Bronchial epithelial cell (primary cell): Measurements from ENCODE around the gene GRIK4. TPM values are rescaled to one million over a fixed set of nuclear protein-coding genes. Genes with fewer than 3 reads are reported as not detected.

Source experiments
- DNase-seq: peaks from one replicate; pipeline ENCODE4 v3.0.0-alpha.2; 2010; ENCODE audit warnings: low read depth
- FAIRE-seq: peaks from 2 replicates; lab custom pipeline; 2011; peaks lifted over from hg19 to GRCh38; lab: Jason Lieb, UNC
- H3K27me3 ChIP-seq: 2 replicates; pipeline ENCODE4 v1.5.1; 2011; ENCODE audit warnings: low read length; ENCODE audit not compliant: control insufficient read depth, insufficient read depth
- H3K36me3 ChIP-seq: 2 replicates; pipeline ENCODE4 v1.5.1; 2011; ENCODE audit warnings: low read length; ENCODE audit not compliant: control insufficient read depth, insufficient read depth
- H3K4me3 ChIP-seq: 2 replicates; pipeline ENCODE4 v1.5.1; 2011; ENCODE audit warnings: mild to moderate bottlenecking, low read depth, low read length, control low read depth
- total RNA-seq: library from RNA; depleted of rRNA; stranded (reverse); fragments of >200 nt; gene quantifications from 2 replicates; pipeline ENCODE4 v1.2.1, GENCODE V29; 2014
- TF ChIP-seq, protein P1 (sequence below): IDR thresholded peaks from 2 replicates; pipeline ENCODE4 v1.5.1; 2011; ENCODE audit warnings: mild to moderate bottlenecking, moderate library complexity, low read length, control low read depth, inconsistent platforms; ENCODE audit not compliant: insufficient read depth, severe bottlenecking

Gene GRIK4
- total RNA-seq, 1 donor from 2014 or later, result not detected

DNA sequence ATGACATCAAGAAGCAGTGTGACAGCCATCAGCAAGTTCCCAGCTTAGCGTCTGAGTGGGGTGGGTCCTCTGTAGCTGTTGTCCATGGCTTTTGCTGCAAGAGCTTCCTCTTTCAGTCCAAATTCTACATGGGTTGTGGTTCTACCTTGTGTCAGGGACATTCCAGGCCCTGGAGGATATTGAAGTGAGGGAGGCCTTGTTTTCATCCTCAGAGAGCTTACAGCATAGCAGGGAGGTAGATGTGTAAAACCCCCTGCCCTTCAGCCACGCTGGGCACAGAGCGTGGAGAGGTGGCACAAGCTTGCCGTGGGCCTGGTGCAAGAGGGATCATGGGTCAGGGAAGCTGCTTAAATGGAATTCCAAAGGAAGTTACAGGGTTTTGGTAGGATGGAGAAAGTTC lies 93.9 kb downstream of the GRIK4 start:
- H3K36me3 ChIP-seq, result no peaks in the 10 kb centered on the region
- no peak overlapping the region for H3K4me3 ChIP-seq
- FAIRE-seq (no peak), DNase-seq (no peak)
- no peaks in the 10 kb centered on the region for H3K27me3 ChIP-seq
- TF ChIP-seq, protein P1, sequence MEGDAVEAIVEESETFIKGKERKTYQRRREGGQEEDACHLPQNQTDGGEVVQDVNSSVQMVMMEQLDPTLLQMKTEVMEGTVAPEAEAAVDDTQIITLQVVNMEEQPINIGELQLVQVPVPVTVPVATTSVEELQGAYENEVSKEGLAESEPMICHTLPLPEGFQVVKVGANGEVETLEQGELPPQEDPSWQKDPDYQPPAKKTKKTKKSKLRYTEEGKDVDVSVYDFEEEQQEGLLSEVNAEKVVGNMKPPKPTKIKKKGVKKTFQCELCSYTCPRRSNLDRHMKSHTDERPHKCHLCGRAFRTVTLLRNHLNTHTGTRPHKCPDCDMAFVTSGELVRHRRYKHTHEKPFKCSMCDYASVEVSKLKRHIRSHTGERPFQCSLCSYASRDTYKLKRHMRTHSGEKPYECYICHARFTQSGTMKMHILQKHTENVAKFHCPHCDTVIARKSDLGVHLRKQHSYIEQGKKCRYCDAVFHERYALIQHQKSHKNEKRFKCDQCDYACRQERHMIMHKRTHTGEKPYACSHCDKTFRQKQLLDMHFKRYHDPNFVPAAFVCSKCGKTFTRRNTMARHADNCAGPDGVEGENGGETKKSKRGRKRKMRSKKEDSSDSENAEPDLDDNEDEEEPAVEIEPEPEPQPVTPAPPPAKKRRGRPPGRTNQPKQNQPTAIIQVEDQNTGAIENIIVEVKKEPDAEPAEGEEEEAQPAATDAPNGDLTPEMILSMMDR, result no peak

DNA sequence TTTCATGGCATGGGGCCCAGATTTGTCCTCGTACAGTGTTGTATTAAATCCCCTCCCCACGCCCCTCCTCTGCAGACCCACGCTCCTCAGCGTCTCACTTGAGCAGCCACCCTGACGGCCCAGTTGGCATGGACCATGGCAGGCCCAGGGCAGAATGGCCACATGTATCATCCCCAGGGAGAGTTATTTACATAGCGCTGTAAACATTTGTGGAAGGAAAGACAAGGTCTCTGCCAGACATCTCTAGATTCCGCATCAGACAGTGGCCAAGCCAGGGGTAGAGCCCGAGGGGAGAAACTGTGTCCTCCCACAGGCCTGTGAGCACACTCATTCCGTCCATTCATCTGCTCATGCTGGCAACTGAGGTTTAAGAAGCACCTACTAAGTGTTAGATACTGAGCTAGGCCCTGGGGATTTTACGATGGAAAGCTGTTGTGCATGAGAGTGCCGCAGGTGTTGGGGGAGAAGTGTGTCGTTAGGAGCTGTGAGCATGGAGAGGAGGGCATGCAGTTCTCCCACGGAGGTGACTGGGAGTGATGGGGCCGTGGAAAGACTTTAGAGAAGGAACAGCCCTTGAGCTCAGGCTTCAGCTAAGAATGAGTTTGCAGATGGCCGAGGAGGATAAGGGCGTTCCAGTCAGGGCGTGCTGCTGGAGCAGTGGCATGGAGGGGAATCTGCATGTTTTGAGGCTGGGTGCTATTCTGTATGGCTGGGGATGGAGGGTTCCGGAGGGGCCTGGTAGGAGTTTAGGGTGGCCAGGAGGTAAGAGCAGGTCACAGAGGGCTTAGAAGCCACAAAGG lies 94.9 kb downstream of the GRIK4 start:
- no peaks in the 10 kb centered on the region for H3K27me3 ChIP-seq
- DNase-seq, result no peak
- no peak overlapping the region for H3K4me3 ChIP-seq
- no peaks in the 10 kb centered on the region for H3K36me3 ChIP-seq
- no peak for FAIRE-seq
- TF ChIP-seq, protein P1, result no peak

DNA sequence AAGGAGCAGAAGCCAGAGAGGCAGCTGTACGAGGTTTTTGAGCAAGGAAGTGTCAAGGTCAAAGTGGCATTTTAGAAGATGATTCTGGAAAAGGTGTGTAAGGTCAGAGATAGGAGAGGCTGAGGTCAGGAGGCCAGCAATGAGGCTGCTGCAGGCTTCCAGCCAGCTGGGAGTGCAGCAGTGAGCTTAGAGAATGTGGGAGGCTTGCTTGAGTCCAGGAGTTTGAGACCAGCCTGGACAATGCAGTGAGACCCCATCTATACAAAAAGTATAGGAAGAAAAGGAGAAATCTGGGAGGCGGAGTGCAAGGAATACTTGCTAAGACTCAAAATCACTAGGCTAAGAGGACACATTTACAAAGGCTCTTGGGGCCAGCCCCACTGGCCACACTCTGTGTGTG lies 96.5 kb downstream of the GRIK4 start:
- TF ChIP-seq, protein P1, result no peak
- H3K4me3 ChIP-seq, result no peak overlapping the region
- H3K27me3 ChIP-seq, result no peaks in the 10 kb centered on the region
- FAIRE-seq (no peak), DNase-seq (no peak)
- H3K36me3 ChIP-seq, result no peaks in the 10 kb centered on the region

DNA sequence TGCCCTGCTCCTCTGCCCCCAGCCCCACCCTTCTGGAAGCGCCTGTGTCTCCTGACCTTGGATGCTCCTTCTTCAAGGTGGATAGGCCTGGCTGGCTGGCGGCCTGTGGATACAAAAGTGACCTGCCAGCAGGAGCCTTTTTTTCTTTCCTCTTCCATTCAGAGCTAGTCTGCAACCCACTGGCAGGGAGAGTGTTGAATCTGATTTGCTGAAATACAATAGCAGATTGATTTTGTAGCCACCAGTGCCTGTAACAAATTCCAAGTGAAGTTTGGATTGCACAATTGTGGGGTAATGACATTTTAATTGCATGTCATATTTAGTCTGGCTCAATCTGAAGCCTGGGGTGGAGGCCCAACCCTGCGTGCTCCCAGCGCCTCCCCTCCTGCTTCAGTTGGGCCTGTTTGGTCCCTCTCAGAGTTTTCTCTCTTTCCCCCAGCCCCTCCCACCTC lies 97.2 kb downstream of the GRIK4 start:
- H3K36me3 ChIP-seq, result no peaks in the 10 kb centered on the region
- FAIRE-seq (no peak), DNase-seq (no peak)
- H3K4me3 ChIP-seq, result no peak overlapping the region
- peaks cover 2% of the 10 kb centered on the region for H3K27me3 ChIP-seq
- TF ChIP-seq, protein P1, result no peak

DNA sequence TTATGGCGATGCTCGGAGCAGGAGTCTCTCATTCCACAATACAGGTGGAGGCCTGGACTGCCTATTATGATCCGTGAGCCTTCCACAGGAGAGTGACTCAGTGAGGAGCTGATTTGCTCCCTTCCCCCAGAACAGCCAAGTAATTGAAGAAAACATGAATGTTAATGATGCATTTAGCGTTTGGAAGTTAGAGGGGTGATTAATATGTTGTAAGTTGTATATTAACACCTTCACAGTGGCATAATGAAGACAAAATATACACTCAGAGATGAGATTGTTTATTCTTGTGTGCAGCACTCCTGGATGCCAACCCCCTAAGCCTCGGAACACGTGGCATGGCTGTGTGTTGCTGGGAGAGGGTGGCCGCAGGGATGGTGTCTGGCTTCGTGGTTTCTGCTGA lies 98.6 kb downstream of the GRIK4 start:
- FAIRE-seq (no peak), DNase-seq (no peak)
- peaks cover 2% of the 10 kb centered on the region for H3K27me3 ChIP-seq

More for the DNA sequence above, 98.6 kb downstream of the GRIK4 start:
- TF ChIP-seq, protein P1, result no peak
- no peak overlapping the region for H3K4me3 ChIP-seq
- no peaks in the 10 kb centered on the region for H3K36me3 ChIP-seq
